Right atrium auricular region (tissue), 2 donors: ENCODE measurements around the gene ZC3H12D. TPM values are rescaled to one million over a fixed set of nuclear protein-coding genes. Genes with fewer than 3 reads are reported as not detected.

ENCODE experiments used
- DNase-seq: peaks from one replicate; pipeline ENCODE4 v3.0.0-alpha.2; 2019; ENCODE audit warnings: low spot score
- H3K27ac ChIP-seq, 2 donors: fragments of 200-600 bp; sonication (generic); 1 replicate in 1 of 2; 2 replicates in 1 of 2; pipeline ENCODE4 v1.5.1; 2016 to 2019
- H3K27me3 ChIP-seq, 2 donors: fragments of 200-600 bp; sonication (generic); one replicate each; pipeline versions ENCODE4 v1.5.1 to v1.6.0; 2017 to 2019
- H3K36me3 ChIP-seq: fragments of 200-600 bp; sonication (generic); one replicate; pipeline ENCODE4 v1.5.1; 2016
- H3K4me1 ChIP-seq, 2 donors: fragments of 200-600 bp; sonication (generic); one replicate each; pipeline versions ENCODE4 v1.5.1 to v1.6.0; 2017 to 2019
- H3K4me3 ChIP-seq, 2 donors: fragments of 200-600 bp; sonication (generic); 1 replicate in 1 of 2; 2 replicates in 1 of 2; pipeline ENCODE4 v1.5.1; 2017 to 2019; ENCODE audit warnings: mild to moderate bottlenecking in 1 of 2, moderate library complexity in 1 of 2
- H3K9me3 ChIP-seq, 2 donors: fragments of 200-600 bp; sonication (generic); one replicate each; pipeline ENCODE4 v1.5.1; 2019
- total RNA-seq, 2 donors: library from RNA; depleted of rRNA; stranded (reverse); fragments of >200 nt; gene quantifications; one replicate each; pipeline ENCODE4 v1.1.0, GENCODE V29; 2016
- TF ChIP-seq, protein P1 (sequence below), 2 donors: fragments of 200-600 bp; sonication (generic); IDR thresholded peaks; one replicate each; pipeline ENCODE4 v1.5.1; 2019; ENCODE audit warnings: antibody characterized with exemption in 2 of 2

ZC3H12D gene
- total RNA-seq, 2 donors from 2014 or later: 0.30 to 1.3 TPM

DNA sequence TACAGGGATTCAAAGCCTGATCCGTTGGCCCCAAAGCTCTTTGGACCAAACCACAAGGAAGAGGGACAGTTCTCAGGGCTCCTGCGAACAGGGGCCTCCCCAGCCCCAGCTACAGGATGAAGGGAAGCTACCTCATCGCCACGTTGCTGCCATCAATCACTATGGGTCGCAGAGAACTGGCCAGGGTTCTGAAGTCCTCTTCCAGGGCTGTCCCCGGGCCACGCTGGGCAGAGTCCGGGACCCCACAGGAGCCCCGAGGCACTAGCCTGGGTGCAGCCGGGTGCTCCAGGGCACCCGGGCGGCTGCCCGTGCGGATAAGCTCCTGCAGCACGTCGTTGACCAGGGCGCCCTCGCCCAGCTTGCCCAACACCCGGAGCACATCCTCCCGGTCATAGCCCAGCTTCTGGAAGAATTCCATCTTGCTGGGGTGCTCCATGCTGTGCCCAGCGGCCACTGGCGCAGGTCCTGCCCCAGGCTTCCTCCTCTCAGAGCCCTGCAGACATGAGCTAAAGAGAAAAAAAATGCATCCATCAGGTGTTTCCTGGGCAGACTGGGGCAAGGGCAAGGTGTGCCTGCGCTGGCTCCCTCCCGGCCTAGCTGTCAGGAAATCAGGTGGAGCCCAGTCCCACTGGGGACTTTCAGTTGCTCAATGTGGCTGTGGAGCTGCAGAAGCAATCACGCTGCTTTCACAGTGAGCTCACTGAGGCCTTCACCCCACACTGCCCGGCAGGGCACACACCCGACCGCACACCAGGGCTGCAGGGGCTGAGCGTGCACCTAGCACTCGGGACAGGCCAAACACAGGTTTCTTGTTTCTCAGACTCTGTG is 10.5 kb downstream of the ZC3H12D start:
- Histone ChIP-seq H3K4me3 (no peak overlapping the region), H3K27me3 (no peaks in the 10 kb centered on the region), H3K4me1 (peaks cover 0 to 18% of the 10 kb centered on the region in 2 donors), H3K36me3 (no peaks in the 10 kb centered on the region), H3K27ac (no peak overlapping the region), H3K9me3 (no peaks in the 10 kb centered on the region)
- TF ChIP-seq, protein P1, sequence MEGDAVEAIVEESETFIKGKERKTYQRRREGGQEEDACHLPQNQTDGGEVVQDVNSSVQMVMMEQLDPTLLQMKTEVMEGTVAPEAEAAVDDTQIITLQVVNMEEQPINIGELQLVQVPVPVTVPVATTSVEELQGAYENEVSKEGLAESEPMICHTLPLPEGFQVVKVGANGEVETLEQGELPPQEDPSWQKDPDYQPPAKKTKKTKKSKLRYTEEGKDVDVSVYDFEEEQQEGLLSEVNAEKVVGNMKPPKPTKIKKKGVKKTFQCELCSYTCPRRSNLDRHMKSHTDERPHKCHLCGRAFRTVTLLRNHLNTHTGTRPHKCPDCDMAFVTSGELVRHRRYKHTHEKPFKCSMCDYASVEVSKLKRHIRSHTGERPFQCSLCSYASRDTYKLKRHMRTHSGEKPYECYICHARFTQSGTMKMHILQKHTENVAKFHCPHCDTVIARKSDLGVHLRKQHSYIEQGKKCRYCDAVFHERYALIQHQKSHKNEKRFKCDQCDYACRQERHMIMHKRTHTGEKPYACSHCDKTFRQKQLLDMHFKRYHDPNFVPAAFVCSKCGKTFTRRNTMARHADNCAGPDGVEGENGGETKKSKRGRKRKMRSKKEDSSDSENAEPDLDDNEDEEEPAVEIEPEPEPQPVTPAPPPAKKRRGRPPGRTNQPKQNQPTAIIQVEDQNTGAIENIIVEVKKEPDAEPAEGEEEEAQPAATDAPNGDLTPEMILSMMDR (IDR thresholded peaks at IDR 0.05): no peak
- DNase-seq: no peak

DNA sequence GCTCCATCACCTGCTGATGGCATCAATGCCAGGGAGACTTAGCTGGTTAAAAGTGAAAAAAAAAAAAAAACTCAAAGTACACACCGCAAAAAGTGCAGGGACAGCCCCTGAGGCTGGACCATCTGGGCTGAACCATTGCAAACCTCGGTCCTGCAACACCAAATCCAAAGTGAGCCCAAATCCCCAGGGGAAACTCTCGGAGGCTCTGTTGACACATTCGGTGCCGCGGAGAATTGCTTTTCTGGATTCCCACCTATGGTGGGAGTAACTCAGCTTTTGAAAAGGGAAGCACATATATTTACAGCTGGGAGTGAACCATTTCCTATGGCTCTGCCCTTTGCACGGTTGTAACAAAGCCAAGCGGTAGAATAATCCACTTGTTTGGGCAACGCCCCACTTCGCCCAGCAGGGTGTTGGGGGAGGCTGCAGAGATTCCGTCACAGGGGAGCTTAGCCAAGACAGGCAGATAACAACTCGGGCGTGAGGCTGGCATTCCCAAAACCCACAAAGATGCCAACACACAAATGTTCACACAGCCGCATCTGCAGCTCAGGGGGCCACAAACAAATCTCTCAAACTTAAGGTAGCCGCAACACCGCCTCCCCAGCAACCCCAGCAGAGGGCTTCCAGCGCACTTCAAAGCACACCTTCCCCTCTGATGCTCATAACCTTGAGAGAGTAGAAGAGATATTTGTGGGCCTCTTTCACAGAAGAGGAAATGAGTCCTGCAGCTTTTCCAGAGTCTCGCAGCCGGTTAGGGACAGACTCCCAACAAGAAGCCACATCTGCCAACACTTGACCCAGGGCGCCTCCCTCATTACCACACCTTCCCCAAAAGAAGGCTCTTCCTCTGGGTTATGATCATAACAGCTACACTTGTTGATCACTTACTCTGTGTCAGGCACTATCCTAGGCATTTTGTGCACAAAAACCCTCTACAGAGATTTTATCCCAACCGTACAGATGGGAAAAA is 11.4 kb downstream of the ZC3H12D start:
- no peak overlapping the region for H3K4me3 ChIP-seq

DNA sequence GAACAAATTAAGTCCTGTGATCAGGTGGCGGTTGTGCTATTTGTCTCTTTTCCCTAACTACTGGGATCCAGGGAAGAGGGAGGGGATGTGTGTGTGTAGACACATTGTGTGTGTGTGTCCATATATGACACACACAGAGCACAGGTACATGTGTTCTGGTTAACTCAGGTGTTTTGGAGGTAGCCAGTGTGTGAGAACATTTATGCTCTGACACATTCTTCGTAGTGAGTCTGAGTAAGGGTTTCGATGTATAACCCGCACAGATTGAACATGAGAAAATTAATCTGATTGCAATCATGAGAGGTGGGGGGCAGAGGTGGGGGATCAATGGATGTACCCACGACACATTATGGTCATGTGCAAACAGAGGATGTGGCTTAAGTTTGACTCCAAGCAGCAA is 12.6 kb downstream of the ZC3H12D start:
- H3K9me3 ChIP-seq: no peaks in the 10 kb centered on the region
- H3K4me1 ChIP-seq: peaks cover 0 to 18% of the 10 kb centered on the region in 2 donors
- no peak overlapping the region for H3K27ac ChIP-seq
- TF ChIP-seq, protein P1 (IDR thresholded peaks at IDR 0.05): no peak
- DNase-seq: no peak
- H3K27me3 ChIP-seq: no peaks in the 10 kb centered on the region
- no peak overlapping the region for H3K4me3 ChIP-seq
- H3K36me3 ChIP-seq: no peaks in the 10 kb centered on the region

More for the DNA sequence above, 11.4 kb downstream of the ZC3H12D start:
- Histone ChIP-seq H3K36me3 (no peaks in the 10 kb centered on the region), H3K9me3 (no peaks in the 10 kb centered on the region), H3K4me1 (peaks cover 0 to 18% of the 10 kb centered on the region in 2 donors), H3K27ac (no peak overlapping the region), H3K27me3 (no peaks in the 10 kb centered on the region)
- TF ChIP-seq, protein P1 (IDR thresholded peaks at IDR 0.05): no peak
- no peak for DNase-seq

DNA sequence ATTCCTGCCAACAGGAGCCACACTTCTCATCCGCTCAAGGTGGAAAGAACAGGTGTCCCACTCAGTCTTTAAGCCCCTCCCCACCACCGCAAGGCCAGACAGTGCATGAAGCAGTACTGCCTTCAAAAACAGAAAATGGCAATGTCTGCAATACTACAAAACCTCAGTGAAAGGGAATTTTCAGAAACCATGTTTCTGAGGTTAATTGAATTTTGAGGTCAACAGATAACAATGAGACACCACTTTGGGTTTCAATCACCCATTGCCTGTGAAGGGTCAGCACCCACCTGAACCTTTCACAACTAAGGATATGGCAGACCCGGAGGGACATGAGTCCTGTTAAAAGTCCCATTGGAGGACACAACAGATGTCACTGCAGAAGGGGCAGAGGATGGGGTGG is 13.0 kb downstream of the ZC3H12D start:
- peaks cover 0 to 18% of the 10 kb centered on the region in 2 donors for H3K4me1 ChIP-seq
- no peak overlapping the region for H3K27ac ChIP-seq
- no peaks in the 10 kb centered on the region for H3K27me3 ChIP-seq
- H3K36me3 ChIP-seq: no peaks in the 10 kb centered on the region
- no peaks in the 10 kb centered on the region for H3K9me3 ChIP-seq
- no peak overlapping the region for H3K4me3 ChIP-seq
- DNase-seq: no peak
- TF ChIP-seq, protein P1 (IDR thresholded peaks at IDR 0.05): no peak

DNA sequence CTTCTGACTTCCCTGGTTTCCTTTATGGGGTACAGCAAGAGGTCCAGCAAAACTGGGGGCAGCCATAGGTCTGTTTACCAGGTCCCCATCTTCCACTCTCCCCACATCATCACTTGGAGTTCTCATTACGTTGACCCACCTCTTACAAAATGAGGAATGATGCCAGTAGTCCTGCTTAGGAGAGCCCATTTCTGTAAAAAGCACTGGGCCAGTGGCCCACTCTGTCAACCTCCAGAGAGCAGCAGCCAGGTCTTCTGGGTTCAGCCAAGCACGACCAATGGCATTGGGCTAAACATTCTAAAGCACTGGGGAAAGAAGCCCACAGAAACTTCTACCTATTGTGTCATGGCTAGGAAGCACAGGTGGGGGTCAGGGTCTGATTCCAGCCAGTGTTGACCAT is 13.9 kb downstream of the ZC3H12D start:
- Histone ChIP-seq H3K9me3 (no peaks in the 10 kb centered on the region), H3K4me1 (peaks cover 0 to 18% of the 10 kb centered on the region in 2 donors), H3K27me3 (no peaks in the 10 kb centered on the region), H3K4me3 (no peak overlapping the region), H3K36me3 (no peaks in the 10 kb centered on the region), H3K27ac (no peak overlapping the region)
- DNase-seq: no peak
- TF ChIP-seq, protein P1 (IDR thresholded peaks at IDR 0.05): no peak
